Neural progenitor cell (in vitro differentiated cells): ENCODE measurements around the gene CPLX3. TPM values are rescaled to one million over a fixed set of nuclear protein-coding genes. Genes with fewer than 3 reads are reported as not detected.

Experiments used
- DNase-seq: peaks from one replicate; pipeline ENCODE4 v3.0.0-alpha.2; 2016; ENCODE audit warnings: low spot score
- H2AFZ ChIP-seq: fragments of 200-600 bp; sonication (generic); replicated peaks from 2 replicates; pipeline ENCODE4 v1.6.1; 2016; ENCODE audit warnings: antibody characterized with exemption
- H3F3A ChIP-seq: fragments of 200-600 bp; sonication (generic); 2 replicates; pipeline ENCODE4 v1.6.1; 2016; ENCODE audit warnings: antibody characterized with exemption, low read depth
- H3K27ac ChIP-seq: fragments of 200-600 bp; sonication (generic); 2 replicates; pipeline ENCODE4 v1.5.1; 2016; ENCODE audit warnings: mild to moderate bottlenecking
- H3K27me3 ChIP-seq: fragments of 200-600 bp; sonication (generic); 2 replicates; pipeline ENCODE4 v1.6.1; 2016; ENCODE audit warnings: mild to moderate bottlenecking, moderate library complexity
- H3K36me3 ChIP-seq: fragments of 200-600 bp; sonication (generic); 2 replicates; pipeline ENCODE4 v1.5.1; 2016
- H3K4me1 ChIP-seq: fragments of 200-600 bp; sonication (generic); 2 replicates; pipeline ENCODE4 v1.6.1; 2016; ENCODE audit warnings: mixed run types
- H3K4me2 ChIP-seq: fragments of 200-600 bp; sonication (generic); 2 replicates; pipeline ENCODE4 v1.6.1; 2016
- H3K4me3 ChIP-seq: fragments of 200-600 bp; sonication (generic); 2 replicates; pipeline ENCODE4 v1.5.1; 2016
- H3K79me2 ChIP-seq: fragments of 200-600 bp; sonication (generic); 2 replicates; pipeline ENCODE4 v1.6.1; 2016; ENCODE audit warnings: low read depth
- H3K9ac ChIP-seq: fragments of 200-600 bp; sonication (generic); 2 replicates; pipeline ENCODE4 v1.6.1; 2016
- H3K9me3 ChIP-seq: fragments of 200-600 bp; sonication (generic); 2 replicates; pipeline ENCODE4 v1.5.1; 2016; ENCODE audit warnings: low read depth
- H4K20me1 ChIP-seq: fragments of 200-600 bp; sonication (generic); 2 replicates; pipeline ENCODE4 v1.6.1; 2016; ENCODE audit warnings: low read depth
- H3K27ac Mint-ChIP-seq: 3 replicates; pipeline ENCODE4 v1.8.0; 2021; ENCODE audit warnings: mixed read lengths
- H3K27me3 Mint-ChIP-seq: 2 replicates; pipeline ENCODE4 v1.8.0; 2022; ENCODE audit warnings: low read depth, mild to moderate bottlenecking, inconsistent platforms, moderate library complexity, mixed read lengths; ENCODE audit not compliant: insufficient read depth
- H3K36me3 Mint-ChIP-seq: 3 replicates; pipeline ENCODE4 v1.8.0; 2021; ENCODE audit warnings: mixed read lengths
- H3K4me1 Mint-ChIP-seq: 3 replicates; pipeline ENCODE4 v1.8.0; 2021; ENCODE audit warnings: mixed read lengths
- H3K4me3 Mint-ChIP-seq: 3 replicates; pipeline ENCODE4 v1.8.0; 2021; ENCODE audit warnings: mild to moderate bottlenecking, moderate library complexity, mixed read lengths
- H3K9me3 Mint-ChIP-seq: 3 replicates; pipeline ENCODE4 v1.8.0; 2020; ENCODE audit warnings: mixed read lengths
- EZH2 ChIP-seq: fragments of 200-600 bp; sonication (generic); IDR thresholded peaks from 2 replicates; pipeline ENCODE4 v1.6.1; 2017; ENCODE audit warnings: antibody characterized with exemption, mild to moderate bottlenecking, moderate library complexity
- EZH2phosphoT487 ChIP-seq: fragments of 200-600 bp; sonication (generic); IDR thresholded peaks from 2 replicates; pipeline ENCODE4 v1.6.1; 2017; ENCODE audit warnings: antibody characterized with exemption
- total RNA-seq: library from RNA; depleted of rRNA; stranded (reverse); fragments of >200 nt; gene quantifications from 2 replicates; pipeline ENCODE4 v1.2.3, GENCODE V29; 2015; ENCODE audit warnings: low replicate concordance
- TF ChIP-seq, protein P1 (sequence below): fragments of 200-600 bp; sonication (generic); IDR thresholded peaks from 2 replicates; pipeline ENCODE4 v1.5.1; 2017; ENCODE audit warnings: antibody characterized with exemption, mild to moderate bottlenecking

CPLX3 gene
- total RNA-seq, 1 donor from 2014 or later = not detected

DNA sequence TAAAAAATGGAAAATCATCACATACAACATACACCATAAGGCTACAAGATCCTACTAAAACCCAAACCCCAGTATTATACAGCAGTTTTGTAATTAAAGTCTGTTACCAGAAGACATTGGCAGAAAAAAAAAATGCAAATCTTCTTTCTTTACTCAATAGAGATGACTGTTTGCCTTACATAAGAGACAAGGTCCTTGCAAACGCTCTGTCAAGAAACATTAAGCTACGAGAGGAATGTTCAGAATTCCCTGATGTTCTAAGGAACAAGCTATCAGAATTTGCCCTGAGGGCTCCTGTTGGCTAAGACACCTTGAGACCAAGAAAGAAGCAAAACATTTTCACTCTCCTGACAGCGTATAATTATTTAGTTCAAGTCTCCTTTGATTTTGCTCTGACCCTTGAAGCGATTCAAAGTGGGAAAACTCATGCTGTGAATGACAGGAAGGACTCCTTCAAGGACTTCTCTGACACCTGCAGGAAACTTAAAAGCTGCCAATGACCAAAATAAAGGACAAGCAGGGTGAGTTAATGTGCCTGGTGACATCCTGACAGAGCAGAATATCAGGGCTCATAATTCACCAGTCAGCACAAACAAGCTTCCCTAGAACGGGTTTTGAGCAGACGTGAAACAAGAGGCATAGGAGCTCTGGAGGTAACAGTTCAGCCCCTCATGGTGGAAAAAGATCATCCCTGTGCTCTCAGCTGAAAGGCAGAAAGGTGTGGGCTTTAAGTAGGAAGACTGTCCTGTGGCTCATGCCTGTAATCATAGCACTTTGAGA lies 44.2 kb downstream of the CPLX3 start:
- H3K27me3 ChIP-seq = no peaks in the 10 kb centered on the region
- H3F3A ChIP-seq = peaks cover 6% of the 10 kb centered on the region
- Mint-ChIP-seq H3K27ac (no peak overlapping the region), H3K4me1 (peaks cover 29% of the 10 kb centered on the region), H3K27me3 (peaks cover 5% of the 10 kb centered on the region), H3K9me3 (peaks cover 6% of the 10 kb centered on the region), H3K36me3 (peaks cover 22% of the 10 kb centered on the region), H3K4me3 (peak overlapping the region; percentile 67)
- H3K4me3 ChIP-seq = no peak overlapping the region
- peaks cover 66% of the 10 kb centered on the region for H3K79me2 ChIP-seq
- H3K4me2 ChIP-seq = no peak overlapping the region
- no peak overlapping the region for H2AFZ ChIP-seq
- peaks cover 32% of the 10 kb centered on the region for H4K20me1 ChIP-seq
- H3K4me1 ChIP-seq = peaks cover 4% of the 10 kb centered on the region
- no peak for DNase-seq
- H3K9ac ChIP-seq = no peak overlapping the region
- no peak overlapping the region for H3K27ac ChIP-seq
- H3K9me3 ChIP-seq = no peaks in the 10 kb centered on the region
- TF ChIP-seq EZH2 = no peak
- TF ChIP-seq, protein P1, sequence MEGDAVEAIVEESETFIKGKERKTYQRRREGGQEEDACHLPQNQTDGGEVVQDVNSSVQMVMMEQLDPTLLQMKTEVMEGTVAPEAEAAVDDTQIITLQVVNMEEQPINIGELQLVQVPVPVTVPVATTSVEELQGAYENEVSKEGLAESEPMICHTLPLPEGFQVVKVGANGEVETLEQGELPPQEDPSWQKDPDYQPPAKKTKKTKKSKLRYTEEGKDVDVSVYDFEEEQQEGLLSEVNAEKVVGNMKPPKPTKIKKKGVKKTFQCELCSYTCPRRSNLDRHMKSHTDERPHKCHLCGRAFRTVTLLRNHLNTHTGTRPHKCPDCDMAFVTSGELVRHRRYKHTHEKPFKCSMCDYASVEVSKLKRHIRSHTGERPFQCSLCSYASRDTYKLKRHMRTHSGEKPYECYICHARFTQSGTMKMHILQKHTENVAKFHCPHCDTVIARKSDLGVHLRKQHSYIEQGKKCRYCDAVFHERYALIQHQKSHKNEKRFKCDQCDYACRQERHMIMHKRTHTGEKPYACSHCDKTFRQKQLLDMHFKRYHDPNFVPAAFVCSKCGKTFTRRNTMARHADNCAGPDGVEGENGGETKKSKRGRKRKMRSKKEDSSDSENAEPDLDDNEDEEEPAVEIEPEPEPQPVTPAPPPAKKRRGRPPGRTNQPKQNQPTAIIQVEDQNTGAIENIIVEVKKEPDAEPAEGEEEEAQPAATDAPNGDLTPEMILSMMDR = no peak
- TF ChIP-seq EZH2phosphoT487 = no peak
- H3K36me3 ChIP-seq = no peaks in the 10 kb centered on the region

DNA sequence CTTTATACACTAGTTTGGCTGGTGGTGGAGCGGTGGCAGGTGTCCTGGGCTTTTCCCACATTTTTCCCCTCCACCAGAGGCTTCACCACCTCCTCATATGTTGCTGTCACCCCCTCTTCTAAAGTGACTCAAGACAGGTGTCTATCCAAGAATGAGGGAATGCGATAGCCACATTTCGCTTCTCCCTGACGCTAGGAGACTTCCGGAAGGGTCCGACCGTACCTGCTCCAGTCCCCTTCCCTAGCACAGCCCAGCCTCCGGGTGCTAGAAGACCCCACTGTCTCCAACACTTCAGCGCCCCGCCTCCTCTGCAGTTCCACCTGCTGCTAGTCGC lies 46.2 kb downstream of the CPLX3 start:
- Histone ChIP-seq H3K27me3 (no peaks in the 10 kb centered on the region), H3K79me2 (peaks cover 51% of the 10 kb centered on the region), H3K4me3 (peak overlapping the region; percentile 86), H3K9me3 (no peaks in the 10 kb centered on the region), H3K27ac (no peak overlapping the region), H3K4me1 (peaks cover 4% of the 10 kb centered on the region), H3F3A (peaks cover 6% of the 10 kb centered on the region), H3K9ac (peak overlapping the region; percentile 51), H3K4me2 (peak overlapping the region; percentile 93), H3K36me3 (no peaks in the 10 kb centered on the region), H2AFZ (no peak overlapping the region), H4K20me1 (peaks cover 32% of the 10 kb centered on the region)
- H3K27me3 Mint-ChIP-seq = peaks cover 5% of the 10 kb centered on the region
- H3K36me3 Mint-ChIP-seq = peaks cover 14% of the 10 kb centered on the region
- peak overlapping the region; percentile 94 for H3K4me3 Mint-ChIP-seq
- TF ChIP-seq EZH2 = no peak
- TF ChIP-seq, protein P1 = no peak
- no peak for TF ChIP-seq EZH2phosphoT487
- H3K9me3 Mint-ChIP-seq = peaks cover 3% of the 10 kb centered on the region
- H3K27ac Mint-ChIP-seq = peak overlapping the region; percentile 83
- no peak for DNase-seq
- peaks cover 24% of the 10 kb centered on the region for H3K4me1 Mint-ChIP-seq

DNA sequence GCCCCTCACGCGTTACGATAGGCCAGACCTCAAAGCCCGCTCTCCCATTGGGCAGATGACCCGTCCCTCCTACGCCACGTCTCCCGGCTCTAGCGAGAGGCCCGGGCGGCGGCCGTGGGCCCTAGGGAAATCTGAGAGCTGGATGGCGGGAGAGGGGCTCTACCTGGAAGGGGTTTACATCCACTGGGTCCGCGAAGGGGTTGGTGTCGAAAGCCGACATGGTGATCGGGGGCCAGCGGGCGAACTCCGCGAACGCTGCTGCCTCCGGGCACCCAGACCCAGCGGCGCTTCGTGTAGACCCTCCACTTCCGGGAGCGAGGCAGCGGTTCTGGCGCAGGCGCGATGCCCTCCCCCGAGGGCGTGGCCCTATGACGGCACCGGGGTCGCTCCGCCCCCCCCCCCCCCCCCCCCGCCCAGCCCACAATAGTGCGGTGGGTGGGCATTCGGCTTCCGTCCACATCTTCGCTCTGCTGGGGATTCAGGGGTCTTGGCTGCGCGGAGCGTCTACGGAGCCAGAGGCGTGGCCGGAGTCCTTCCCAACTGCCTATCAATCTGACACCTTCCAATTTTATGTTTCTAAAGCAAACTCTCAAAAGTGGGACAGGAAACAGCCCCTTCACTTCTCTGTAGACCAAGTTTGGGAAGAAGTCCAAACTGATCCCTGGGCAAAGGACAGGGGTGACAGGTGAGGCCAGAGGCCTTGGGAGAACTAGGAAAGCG lies 46.8 kb downstream of the CPLX3 start, which contains the start of gene SCAMP2:
Gene SCAMP2, minus strand, starts transcription at position 330 of the 720 bp plus-strand sequence. Its CDS starts 110 bp downstream, at position 220.
- H3K36me3 Mint-ChIP-seq = peaks cover 9% of the 10 kb centered on the region

More for the DNA sequence above, 46.8 kb downstream of the CPLX3 start, which contains the start of gene SCAMP2:
- H2AFZ ChIP-seq = peak within 1 kb of the TSS; percentile 93
- H3K4me2 ChIP-seq = peak within 1 kb of the TSS; percentile 93
- H3K9ac ChIP-seq = peak within 1 kb of the TSS; percentile 81
- H3K9me3 Mint-ChIP-seq = peaks cover under 1% of the 10 kb centered on the region
- TF ChIP-seq EZH2 (no peak), EZH2phosphoT487 (no peak)
- TF ChIP-seq, protein P1 = no peak
- H3F3A ChIP-seq = peaks cover 6% of the 10 kb centered on the region
- peaks cover 4% of the 10 kb centered on the region for H3K4me1 ChIP-seq
- no peaks in the 10 kb centered on the region for H3K36me3 ChIP-seq
- peak; percentile 98 for DNase-seq
- H3K27ac ChIP-seq = peak within 1 kb of the TSS; percentile 76
- peak within 1 kb of the TSS; percentile 87 for H3K27ac Mint-ChIP-seq
- H3K27me3 Mint-ChIP-seq = peaks cover 5% of the 10 kb centered on the region
- H3K27me3 ChIP-seq = no peaks in the 10 kb centered on the region
- peaks cover 46% of the 10 kb centered on the region for H3K79me2 ChIP-seq
- no peaks in the 10 kb centered on the region for H3K9me3 ChIP-seq
- H3K4me3 Mint-ChIP-seq = peak within 1 kb of the TSS; percentile 94
- peaks cover 24% of the 10 kb centered on the region for H3K4me1 Mint-ChIP-seq
- peak within 1 kb of the TSS; percentile 86 for H3K4me3 ChIP-seq
- peaks cover 32% of the 10 kb centered on the region for H4K20me1 ChIP-seq
